Measurements from ENCODE around the gene TTF2.
"Not testable (repeated sequence)": the region's sequence is repeated elsewhere in the genome, so short reads cannot be mapped to it uniquely, and the experiment has no call there.

TTF2 gene

DNA sequence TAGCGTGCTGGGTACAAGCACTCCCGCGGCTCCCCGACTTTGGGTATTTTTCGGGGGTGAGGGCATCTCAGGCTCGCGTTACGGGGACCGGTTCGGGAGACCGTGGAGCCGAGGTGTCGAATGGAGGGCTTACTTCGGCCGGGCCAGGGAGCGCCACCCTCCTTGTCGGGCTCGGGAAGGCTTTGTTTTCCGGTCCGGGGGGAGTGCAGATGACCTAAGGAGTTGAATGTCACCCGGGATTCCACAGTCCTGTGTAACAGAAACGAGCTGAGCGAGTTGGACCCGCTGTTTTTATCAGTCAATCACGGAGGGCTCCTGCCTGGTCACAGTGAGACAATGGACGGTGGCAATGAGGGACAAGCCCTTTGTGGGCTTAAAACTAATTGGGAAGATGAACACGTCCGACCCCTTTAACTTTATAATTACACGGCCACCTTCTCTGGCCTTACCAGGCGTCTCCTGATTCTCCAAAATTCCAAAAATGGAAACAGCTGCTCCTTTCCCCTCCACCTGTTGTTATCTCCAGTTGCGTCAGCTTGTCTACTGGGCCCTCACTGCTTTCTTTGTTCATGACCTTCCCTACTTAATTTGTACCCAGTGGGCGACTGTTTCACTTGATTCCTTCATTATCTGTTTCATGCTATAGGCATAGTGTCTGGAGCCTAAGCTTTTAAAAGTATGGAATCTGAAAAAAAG, 62.4 kb downstream of the TTF2 start:
- DNase-seq, result peak; percentile 85

DNA sequence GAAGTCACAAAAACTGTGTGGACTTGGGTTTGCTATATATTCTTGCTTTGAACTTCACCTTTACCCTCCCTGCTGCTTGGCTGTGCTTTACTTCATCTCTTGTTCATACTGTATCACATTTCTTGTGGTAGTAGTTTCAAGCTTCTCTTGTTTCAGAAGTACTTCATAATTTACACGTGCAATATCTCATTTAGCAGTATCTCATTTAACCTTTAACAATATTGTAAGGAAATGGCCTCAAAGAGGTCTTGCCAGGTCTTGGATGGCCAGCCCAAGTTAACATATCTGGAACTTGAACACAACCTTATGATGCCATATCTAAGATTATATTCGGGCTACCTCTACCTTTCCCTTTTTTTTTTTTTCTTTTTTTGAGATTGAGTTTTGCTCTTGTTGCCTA, 63.1 kb downstream of the TTF2 start:
- no peak for DNase-seq

DNA sequence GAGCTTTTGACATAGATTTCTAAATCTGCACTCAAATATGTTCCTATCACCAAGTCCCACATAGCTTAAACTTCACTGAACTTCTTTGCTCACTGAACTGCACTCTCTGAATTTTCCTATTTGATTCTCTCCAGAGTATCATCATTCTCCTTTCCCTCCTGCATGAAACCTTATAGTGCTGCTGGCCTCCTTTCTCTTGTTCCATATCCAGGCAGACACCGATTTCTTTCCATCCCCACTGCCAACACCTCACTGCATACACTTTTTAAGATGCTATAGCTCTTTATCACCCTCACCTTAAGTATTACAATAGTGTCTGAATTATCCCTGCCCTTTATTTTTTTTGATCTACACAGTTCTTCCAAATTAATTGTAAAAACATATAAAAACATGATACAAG, 64.5 kb downstream of the TTF2 start:
- DNase-seq, result no peak

DNA sequence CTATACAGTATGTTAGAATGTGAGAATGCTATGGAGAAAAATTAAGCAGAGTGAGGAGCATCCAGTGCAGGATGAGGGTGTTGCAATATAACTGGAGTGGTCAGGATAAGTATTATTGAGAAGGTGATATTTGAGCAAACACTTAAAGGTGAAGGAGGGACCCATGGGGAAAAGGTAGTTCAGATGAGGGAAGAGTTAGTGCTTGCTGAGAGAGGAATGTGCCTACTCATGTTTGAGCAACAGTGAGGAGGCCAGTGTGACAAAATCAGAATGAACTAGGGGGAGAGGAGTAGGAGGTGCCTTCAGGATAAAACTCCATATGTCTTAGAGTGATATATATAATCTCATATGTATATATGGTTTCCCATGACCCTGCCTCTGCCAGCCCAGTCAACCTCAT, 67.7 kb downstream of the TTF2 start:
- DNase-seq, result no peak

DNA sequence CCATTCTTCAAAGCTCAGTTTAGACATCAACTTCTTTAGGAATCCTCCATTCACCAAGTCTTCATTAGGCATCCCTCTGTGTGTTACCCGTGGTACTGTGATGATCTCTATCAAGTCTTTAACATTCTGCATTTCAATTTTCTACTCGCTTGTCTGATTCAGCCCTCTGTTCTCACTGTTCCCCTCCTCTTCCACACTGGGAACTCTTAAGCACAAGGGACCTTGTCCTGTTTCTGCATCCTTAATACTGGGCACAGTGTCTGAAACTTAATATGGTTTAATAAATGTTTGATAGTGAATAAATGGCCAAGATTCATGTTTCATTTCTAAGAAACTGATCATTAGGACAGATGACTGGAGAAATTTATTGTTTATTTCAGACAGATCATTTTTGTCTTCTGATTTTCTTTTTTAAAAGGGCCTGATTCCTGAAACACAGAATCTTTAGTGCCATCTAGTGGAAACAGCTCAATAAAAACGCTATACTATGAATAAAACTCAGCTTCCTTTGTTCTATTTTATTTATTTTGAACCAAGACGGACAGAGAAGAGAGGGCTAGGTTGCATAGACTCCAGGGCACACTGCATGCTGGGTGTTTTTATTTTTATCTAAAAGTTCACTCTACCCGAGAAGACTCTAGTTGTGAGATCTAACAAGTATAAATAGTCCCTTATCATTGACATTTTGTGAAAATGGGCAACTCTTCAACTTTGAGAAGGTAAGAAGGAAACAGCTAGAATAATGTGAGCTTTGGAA, 68.4 kb downstream of the TTF2 start:
- DNase-seq, result no peak

DNA sequence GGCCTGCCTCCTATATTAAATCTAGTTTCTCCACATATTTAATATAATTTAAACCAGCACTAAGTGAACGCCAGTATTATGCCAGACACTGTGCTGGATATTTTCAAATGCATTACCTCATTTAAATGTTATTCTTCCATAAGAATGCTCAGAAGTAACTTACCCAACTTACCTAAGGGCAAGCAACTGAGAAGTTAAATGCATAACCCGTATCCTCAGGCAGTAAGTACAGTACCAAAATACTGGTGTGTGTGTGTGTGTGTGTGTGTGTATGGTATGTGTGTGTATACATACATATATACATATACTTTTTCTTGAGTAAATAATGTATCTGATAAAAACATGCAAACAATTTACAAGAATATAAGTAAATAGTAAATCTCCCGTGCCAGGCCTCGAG, 70.4 kb downstream of the TTF2 start:
- no peak for DNase-seq

DNA sequence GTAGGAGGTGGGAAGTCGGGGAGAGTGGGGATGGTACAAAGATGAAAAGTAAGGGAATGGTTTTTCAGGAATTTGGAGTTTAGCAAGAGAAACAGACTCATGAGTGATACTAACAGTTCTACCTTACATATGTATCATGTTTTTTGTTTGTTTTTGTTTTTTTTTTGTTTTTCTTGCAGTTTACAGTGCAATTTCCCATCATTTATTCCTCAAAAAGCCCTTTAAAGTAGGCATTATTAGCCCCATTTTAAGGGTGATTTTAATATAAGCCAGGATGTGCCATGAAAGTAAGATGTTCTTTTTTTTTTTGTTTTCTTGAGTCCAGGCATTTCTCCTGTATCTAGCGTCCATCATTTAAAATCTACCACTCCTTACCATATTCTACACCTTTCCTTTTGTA, 75.2 kb downstream of the TTF2 start:
- no peak for DNase-seq

DNA sequence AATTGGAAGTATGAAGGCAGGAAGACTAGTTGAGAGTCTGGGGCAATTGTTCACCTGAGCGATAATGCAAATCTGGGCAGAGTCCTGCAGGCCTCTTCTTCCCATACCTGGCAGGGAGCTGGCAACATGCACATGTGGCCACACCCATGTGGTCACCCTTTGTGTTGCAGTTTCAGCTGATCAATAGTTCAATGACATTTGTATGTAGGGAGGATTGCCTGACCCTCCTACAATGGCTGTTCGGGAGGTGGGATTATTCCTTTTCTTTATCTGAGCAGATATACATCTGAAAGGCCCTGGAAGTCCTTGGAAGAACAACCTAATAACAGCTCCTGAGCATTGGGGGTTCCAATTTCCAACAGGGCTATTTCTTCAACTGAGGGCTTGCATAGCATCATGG, 76.6 kb downstream of the TTF2 start:
- DNase-seq, result no peak

DNA sequence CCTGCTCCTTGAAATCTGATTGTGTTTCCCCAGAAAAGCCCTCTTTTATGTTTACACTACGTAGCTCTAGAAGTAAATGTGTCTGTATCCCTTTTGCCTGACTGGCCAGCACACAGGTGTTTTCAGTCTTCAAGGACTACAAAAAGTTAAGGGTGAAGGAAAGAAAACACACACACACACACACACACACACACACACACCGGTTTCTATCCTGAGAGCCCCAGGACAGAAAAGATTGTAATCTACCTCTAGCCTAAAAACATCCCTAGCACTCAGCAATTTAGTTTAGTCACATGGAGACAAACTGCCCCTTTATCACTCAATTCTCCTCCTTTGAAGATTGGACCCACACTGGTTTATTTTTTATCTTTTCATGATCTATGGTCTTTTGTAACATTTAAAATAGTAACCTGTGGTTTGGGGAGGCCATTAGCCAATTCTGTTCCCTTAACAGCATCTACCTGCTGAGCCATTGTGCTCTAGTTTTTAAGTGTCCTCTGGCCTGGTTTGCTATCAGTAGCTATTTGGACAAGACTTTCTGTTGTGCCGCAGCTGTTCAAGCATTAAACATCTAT, 77.2 kb downstream of the TTF2 start:
- DNase-seq, result peak; percentile 85

DNA sequence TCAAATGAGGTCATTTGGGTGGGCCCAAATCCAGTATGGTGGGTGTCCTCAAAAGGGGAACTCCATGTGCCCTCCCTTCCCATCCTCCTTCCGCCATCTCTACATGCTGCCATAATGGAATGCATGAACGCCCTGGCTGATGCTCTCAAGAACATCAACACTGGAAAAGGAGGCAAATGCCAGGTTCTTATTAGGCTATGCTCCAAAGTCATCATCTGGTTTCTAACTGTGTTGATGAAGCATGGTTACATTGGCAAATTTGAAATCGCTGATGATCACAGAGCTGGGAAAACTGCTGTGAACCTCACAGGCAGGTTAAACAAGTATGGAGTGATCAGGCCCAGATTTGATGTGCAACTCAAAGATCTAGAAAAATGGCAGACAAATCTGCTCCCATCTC, 78.0 kb downstream of the TTF2 start:
- no peak for DNase-seq

DNA sequence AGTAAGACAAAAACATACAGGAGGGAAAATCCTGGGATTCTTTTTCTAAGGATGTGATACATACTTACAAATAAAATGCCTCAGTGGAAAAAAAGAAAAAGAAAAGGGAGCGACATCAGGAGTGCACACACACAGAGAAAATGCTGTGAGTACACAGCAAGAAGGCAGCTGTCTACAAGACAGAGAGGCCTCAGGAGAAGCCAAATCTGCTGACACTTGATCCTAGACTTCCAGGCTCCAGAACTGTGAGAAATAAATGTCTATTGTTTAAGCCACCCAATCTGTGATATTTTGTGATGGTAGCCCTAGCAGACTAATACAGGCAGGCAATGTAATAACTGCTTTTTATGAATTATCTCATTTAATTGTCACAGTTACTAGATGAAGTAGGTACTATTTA, 78.4 kb downstream of the TTF2 start:
- no peak for DNase-seq

DNA sequence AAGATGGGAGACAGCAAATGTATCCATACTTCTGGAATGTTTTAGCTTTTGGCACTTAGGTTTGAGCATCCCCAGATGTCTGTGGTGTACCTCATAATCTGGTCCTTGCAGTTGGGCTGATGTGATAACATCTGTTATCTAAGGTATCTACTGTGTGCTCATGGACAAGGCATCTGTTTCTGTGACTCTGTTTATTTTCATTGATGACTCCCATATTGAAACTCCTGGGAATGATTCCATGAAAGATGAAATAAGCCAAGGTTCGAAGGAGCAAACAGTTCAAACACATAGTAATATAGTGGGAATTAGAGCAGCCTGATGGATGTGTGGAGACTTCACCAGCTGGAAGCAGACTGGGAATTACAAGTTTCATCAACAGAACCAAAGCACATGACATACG, 82.1 kb downstream of the TTF2 start:
- DNase-seq, result no peak

DNA sequence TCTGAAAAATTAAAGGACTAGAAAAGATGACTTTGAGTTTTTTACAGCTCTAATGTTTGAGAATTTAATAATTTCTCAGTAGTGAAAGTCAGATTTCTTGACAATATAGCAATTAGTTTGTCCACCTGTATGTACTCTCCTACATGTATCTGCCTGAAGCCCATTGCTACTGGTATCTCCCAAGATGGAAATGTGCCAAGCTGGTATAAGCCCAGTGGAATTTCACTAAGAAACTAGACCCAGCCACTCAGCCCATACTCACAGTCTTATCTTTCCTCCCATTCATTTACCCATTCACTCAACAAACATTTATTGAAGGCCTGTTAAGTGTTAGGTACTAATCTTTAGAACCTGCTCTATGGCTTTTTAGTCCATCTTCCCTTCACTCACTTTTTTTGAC, 83.0 kb downstream of the TTF2 start:
- no peak for DNase-seq

DNA sequence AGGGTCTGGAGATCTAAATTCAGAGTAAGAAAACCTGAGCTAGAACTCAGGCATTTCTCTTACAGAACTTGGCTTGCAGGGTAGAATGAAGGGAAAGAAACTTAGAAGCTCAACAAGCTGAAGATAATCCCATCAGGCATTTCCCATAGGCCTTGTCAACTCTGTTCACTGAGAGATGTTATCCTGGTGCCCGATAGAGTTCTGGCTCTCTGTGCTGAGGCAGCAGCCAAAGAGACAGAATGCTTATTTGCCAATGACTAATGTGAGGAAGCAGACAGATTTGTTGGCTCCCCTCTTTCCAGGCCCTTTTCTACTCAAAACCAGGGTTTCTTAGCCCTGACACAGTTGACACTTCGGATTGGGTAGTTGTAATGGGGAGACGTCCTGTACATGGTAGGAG, 83.7 kb downstream of the TTF2 start:
- no peak for DNase-seq

DNA sequence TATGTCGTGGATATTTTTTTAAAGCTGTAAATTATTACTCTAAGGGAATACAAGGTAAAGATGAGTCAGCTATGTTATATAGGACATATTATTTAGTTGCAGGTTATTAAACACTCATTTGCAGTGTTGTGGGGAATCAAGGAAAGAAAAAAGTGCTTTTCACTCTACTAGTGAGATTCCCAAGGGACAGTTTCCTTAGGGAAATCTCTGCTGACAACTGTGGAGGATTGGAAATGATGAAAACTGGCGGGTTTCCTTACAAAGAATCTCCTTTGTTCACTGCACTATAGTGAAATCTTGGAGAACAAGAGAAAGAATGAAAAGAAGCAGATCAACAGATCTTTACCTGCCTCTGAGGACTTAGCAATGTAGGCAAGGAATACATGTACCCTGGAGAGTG, 85.9 kb downstream of the TTF2 start:
- DNase-seq, result no peak

DNA sequence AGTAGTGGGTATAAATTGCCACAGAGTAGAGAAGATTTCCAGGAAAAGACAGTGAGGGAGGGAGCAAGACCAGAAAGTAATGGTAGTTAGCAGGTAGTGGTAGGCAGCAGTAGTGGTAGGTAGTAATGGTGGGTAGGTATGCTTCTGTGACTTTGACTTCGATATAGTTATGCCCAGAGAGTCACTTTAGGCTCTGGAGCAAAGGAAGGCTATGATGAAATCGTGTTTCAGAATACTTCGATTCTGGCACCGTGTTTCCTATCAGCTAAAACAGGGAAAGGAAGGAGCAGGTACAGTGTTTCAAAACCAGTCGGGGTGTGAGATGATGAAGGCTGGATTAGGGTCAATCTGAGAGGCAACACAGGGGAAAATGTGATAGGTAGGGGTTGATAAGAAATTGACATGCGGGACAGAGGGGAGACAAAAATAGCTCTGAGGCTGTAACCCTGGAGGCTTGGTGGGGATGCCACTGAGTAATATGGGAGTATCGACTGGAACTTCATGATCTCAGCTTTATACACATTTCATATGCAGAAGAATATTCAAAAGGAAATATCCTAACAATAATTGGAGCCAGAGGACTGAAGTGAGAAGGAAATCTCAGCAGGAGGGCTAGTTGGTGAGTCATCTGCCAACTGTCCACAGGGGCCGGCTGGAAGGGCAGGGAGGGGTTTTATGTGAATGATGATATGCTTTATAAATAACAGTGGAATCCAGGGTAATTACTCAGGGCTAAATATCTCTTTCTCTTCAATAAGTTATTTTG, 86.6 kb downstream of the TTF2 start:
- DNase-seq, result no peak

DNA sequence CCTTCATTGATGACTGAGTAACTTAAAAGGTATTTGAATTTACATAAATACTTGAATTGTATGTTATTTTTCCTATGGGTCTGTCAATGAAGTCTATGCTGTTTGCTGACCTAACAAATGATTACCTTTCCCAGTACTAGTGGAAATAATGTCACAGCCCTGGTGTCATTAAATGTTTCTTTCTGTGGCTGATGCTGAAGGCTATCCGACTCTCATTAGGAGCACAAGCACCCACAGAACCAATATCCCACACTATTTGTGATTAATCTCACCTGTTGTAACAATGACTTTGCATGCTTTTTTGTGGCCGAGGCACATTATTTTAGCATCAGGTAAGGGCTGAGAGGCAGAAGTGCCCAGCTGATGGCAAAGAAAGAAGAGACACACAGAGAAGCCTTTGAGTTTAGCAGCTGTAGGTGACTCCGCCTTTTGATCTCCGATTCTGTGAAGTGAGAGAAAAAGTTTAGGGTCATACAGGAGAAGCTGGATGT, 87.3 kb downstream of the TTF2 start:
- DNase-seq, result no peak

DNA sequence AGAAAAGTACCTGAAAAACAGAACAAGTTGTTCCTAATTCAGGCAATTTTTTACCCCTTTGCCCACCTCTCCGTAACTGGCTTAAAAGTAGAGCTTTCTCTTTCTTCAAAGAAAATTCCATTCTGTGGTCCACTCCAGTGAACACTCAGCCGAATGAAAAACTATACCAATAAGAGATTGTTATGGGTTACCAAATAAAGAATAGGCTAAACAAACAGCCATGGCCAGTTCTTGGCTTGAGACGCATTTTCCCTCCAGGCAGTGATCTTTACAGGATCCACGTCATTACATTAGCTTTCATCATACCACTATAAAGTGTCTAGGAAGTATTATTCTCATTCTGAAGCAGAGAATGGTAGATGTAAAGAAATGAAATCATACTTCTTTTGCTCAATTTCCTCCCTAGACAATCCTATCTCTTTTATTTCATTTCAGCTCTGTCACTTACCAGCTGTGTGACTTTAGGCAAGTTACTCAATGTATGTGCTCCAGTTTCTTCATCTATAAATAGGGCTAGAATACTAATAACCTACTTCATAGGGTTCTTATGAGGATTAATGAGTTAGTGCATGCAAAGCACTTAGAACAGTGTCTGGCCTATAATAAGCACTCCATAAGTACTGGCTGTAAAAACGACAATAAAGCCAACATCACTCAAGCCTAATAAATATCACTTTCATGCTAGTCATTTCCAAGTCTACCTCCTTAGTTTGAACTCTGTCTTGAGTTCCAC, 87.9 kb downstream of the TTF2 start:
- DNase-seq, result no peak

DNA sequence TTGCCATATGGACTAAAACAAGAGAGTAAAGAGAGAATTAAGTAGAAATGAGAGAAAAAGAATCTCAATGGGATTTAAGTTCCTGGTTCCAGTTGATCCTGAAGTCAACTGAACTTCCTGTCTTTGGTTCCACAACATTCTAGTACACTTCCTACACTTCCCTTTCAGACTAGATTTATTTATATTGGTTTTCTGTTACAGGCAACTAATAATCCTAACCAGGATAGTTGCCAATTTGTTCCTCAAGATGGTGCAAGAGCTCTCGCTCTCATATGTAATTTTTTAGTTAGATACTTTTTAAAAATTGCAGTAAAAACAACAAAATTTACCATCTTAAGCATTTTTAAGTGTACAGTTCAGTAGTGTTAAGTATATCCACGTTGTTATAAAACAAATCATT, 90.2 kb downstream of the TTF2 start:
- DNase-seq, result no peak

DNA sequence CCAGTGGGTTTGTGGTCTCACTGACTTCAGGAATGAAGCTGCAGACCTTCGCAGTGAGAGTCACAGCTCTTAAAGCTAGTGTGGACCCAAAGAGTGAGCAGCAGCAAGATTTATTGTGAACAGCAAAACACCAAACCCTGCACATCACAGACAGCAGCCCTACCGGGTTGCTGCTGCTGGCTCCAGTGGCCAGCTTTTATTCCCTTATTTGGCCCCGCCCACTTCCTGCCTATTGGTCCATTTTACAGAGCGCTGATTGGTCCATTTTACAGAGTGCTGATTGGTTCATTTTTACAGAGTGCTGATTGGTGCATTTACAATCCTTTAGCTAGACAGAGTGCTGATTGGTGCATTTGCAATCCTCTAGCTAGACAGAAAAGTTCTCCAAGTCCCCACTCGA, 91.2 kb downstream of the TTF2 start:
- not testable (repeated sequence) for DNase-seq
